AG09309 (cell line): ENCODE data around the gene ENTPD3.
"Not testable (repeated sequence)": the region's sequence is repeated elsewhere in the genome, so short reads cannot be mapped to it uniquely, and the experiment has no call there.

ENCODE experiments used
- DNase-seq: peaks from one replicate; pipeline ENCODE4 v3.0.0-alpha.2; 2010; ENCODE audit warnings: low read depth
- H3K4me3 ChIP-seq: 2 replicates; pipeline ENCODE4 v1.5.1; 2011; ENCODE audit warnings: mild to moderate bottlenecking, low read depth, low read length, moderate library complexity; ENCODE audit not compliant: control insufficient read depth
- TF ChIP-seq, protein P1 (sequence below): IDR thresholded peaks from 2 replicates; pipeline ENCODE4 v1.5.1; 2011; ENCODE audit warnings: mild to moderate bottlenecking, low read depth, low read length, inconsistent platforms; ENCODE audit not compliant: insufficient read depth, control insufficient read depth; ENCODE audit errors: missing control alignments

The ENTPD3 gene

DNA sequence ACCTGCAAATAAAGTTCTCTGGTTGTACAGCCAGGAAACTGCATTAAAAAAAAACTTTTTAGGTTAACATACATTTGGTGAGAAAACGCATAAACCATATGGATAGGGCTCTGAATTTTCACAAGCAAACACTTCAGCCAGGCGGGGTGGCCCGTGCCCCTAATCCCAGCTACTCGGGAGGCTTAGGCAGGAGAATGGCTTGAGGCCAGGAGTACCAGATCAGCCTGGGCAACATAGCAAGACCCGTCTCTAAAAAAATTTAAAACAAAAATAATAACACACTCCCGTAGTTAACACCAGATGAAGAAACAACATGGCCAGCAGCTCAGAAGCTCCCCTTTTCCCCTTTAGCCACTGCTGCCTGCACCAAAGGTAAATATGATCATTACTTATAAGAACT, 66.9 kb downstream of the ENTPD3 start:
- DNase-seq: no peak
- TF ChIP-seq, protein P1, sequence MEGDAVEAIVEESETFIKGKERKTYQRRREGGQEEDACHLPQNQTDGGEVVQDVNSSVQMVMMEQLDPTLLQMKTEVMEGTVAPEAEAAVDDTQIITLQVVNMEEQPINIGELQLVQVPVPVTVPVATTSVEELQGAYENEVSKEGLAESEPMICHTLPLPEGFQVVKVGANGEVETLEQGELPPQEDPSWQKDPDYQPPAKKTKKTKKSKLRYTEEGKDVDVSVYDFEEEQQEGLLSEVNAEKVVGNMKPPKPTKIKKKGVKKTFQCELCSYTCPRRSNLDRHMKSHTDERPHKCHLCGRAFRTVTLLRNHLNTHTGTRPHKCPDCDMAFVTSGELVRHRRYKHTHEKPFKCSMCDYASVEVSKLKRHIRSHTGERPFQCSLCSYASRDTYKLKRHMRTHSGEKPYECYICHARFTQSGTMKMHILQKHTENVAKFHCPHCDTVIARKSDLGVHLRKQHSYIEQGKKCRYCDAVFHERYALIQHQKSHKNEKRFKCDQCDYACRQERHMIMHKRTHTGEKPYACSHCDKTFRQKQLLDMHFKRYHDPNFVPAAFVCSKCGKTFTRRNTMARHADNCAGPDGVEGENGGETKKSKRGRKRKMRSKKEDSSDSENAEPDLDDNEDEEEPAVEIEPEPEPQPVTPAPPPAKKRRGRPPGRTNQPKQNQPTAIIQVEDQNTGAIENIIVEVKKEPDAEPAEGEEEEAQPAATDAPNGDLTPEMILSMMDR: no peak
- H3K4me3 ChIP-seq: peak overlapping the region; percentile 91; the same call in 1 of the 2 replicates

DNA sequence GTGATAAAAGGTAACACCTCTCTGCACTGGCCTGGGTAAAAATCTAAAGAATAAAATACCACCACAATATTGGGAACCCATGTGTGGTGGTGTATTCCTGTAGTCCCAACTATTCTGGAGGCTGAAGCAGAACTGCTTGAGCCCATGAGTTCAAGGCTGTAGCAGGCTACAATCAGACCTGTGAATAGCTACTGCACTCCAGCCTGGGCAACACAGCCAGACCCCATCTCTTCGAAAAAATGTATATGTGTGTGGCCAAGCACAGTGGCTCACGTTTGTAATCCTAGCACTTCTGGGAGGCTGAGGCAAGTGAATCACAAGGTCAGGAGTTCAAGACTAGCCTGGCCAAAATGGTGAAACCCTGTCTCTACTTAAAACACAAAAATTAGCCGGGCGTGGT, 68.3 kb downstream of the ENTPD3 start:
- DNase-seq: no peak
- TF ChIP-seq, protein P1: no peak
- H3K4me3 ChIP-seq: no peak overlapping the region

DNA sequence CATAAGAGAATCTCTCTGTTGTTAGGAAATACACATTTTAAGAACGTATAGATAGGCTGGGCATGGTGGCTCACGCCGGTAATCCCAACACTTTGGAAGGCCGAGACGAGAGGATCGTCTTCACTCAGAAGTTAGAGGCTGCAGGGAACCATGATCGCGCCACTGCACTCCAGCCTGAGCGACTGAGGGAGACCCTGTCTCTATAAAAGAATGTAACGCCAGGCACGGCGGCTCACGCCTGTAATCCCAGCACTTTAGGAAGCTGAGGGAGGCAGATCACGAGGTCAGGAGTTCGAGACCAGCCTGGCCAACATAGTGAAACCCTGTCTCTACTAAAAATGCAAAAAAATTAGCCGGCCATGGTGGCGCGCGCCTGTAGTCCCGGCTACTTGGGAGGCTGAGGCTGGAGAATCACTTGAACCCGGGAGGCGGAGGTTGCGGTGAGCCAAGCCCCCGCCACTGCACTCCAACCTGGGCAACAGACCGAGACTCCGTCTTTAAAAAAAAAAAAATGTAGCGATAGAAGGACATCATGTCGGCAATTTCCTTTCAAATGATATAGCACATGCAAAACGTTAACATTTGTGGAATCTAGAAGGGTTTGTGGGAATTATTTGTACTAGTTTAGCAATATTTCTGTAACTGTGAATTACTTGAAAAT, 69.4 kb downstream of the ENTPD3 start:
- no peak for DNase-seq

DNA sequence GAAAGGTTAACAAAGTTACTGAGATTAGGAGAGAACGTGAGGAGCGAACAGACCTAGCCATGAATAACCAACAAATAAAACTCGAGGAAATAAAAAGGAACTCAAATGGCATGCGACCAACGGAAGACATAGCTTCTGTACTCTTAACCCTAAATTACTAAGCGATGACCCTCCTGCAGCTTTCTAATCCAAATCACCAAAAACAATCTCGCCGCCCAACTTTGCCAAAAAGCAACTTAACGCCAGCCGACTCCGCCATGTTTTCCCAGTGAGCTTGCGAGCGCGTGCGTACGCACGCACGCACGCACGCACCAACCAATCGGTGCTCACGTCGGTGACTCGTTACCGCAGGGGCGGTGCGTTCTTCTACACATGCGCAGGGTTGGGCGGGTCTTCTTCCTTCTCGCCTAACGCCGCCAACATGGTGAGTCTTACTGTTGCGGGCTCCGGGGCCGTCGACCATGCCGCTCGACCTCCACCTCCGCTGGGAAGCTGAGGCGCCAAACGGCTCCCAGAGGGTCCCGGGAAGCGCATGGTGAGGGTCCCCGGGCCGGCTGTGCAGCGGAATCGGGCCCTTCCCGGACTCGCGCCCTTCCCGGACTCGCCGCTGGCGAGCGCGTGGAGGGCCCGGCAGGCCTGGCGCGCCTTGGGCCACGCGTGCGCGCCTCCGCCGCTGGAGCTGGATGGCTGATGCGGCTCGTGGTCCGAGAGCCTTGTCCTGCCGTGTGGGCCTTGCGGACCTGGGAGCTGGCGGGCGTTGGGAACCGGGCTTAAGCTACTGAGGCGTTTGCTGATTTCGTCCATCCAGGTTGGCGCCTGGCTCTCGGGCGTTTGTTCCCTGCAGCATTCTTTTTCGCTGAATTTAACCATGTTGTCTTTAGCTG, 70.2 kb downstream of the ENTPD3 start, which contains the start of gene RPL14:
Gene RPL14 (plus strand): TSS at position 400 of the 884 bp plus-strand sequence. CDS start 133 bp downstream, at position 533.
- peak within 1 kb of the TSS; percentile 84 for H3K4me3 ChIP-seq
- TF ChIP-seq, protein P1: no peak
- DNase-seq: peak; percentile 86

More for the DNA sequence above, 69.4 kb downstream of the ENTPD3 start:
- H3K4me3 ChIP-seq: peak overlapping the region; percentile 84
- TF ChIP-seq, protein P1: no peak

DNA sequence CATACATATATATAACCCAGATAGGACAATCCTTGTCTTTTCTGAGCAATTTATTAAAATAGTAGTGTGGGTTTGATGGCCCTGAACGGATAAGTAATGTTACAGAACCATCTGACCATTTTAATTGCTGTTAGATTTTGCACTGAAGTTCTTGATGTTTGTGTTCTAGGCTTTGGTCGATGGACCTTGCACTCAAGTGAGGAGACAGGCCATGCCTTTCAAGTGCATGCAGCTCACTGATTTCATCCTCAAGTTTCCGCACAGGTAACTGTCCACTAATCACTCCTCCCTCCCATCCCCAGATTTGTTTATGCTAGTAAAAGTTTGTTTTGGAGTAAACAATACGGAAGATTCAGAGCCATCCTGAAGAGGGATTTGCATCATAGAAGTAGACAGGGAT, 71.5 kb downstream of the ENTPD3 start:
- no peak for DNase-seq
- TF ChIP-seq, protein P1: no peak
- H3K4me3 ChIP-seq: peak overlapping the region; percentile 84

DNA sequence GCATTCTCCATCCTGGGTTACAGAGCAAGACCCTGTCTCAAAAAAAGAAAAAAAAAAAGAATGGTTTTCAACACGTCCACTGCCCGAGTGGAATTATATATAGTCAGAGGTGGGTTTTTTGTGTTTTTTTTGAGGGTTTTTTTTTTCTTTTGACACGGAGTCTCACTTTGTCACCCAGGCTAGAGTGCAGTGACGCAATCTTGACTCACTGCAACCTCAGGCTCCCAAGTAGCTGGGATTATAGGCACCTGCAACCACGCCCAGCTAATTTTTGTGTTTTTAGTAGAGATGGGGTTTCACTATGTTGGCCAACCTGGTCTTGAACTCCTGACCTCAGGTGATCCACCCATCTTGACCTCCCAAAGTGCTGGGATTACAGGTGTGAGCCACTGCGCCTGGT, 73.5 kb downstream of the ENTPD3 start:
- DNase-seq, H3K4me3 ChIP-seq: not testable (repeated sequence)

DNA sequence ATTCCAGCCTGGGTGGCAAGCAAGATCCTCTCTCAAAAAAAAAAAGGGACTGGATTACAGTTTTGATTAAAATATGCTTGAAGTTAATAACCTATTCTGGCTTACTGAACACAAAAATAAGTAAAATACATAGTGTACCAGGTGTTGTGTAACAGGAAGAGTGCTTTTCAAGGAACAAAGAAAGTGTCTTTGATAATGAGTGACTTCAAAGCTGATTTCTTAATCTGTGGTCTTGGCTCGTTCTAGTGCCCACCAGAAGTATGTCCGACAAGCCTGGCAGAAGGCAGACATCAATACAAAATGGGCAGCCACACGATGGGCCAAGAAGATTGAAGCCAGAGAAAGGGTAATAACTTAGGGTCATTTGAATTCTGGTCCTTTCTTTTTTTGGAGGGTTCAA, 74.2 kb downstream of the ENTPD3 start:
- H3K4me3 ChIP-seq: no peak overlapping the region
- TF ChIP-seq, protein P1: no peak
- no peak for DNase-seq

DNA sequence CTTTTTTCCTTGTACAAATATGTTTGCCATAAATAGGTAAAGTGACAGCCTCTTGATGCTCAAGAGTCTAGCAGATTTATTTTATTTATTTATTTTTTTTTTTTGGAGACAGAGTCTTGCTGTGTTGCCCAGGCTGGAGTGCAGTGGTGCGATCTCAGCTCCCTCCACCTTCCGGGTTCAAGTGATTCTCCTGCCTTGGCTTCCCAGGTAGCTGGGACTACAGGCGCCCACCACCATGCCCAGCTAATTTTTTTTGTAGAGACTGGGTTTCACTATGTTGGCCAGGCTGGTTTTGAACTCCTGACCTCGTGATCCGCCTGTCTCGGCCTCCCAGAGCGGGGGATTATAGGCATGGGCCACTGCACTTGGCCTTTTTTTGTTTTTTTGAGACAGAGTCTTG, 75.9 kb downstream of the ENTPD3 start:
- H3K4me3 ChIP-seq, DNase-seq: not testable (repeated sequence)
